ENCODE data around the gene VTCN1.

Gene VTCN1

DNA sequence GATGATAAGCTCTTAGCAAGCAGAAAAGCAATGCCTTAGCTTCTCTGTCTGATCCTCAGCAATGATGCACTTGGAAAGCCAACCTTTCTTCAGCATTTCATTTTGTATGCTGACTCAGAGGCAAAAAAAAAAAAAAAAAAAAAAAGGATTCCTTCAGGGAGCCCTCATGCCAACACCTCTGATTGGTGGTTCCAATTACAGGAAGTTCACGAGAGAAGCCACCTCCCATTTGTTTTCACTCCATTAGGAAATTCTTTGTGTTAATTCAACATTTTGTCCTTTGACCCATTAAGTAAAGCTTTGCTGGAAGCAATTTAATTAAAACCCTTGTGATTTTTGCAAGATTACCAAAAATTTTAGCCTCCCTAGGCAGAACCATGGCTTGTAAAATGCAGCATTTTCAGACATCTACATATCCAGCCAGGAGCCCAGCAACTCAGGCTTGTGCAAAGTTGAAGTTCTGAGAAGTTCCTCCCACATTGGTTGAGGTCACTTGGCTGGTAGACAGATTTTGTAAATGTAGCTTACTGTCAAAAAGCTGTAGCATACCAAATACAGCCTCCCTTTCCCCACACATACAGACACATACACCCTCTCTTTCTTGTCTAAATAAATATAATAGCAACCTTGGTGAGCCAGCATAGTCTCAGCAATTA lies 27.1 kb upstream of the VTCN1 start:
- no peaks in the 10 kb centered on the region for H3K27me3 ChIP-seq (ENCODE audit: control insufficient read depth, low read length)
- no peaks in the 10 kb centered on the region for H3F3A ChIP-seq (ENCODE audit: control insufficient read depth, insufficient read depth)
- H3K4me3 ChIP-seq (ENCODE audit: low read length) = no peak overlapping the region
- H3K9me2 ChIP-seq (replicated peaks; ENCODE audit: control insufficient read depth, low read length) = no peaks in the 10 kb centered on the region
- no peaks in the 10 kb centered on the region for H3K79me2 ChIP-seq (ENCODE audit: control insufficient read depth, low read length)
- H3K4me2 ChIP-seq (ENCODE audit: low read length) = no peak overlapping the region
- no peak overlapping the region for H3K27ac ChIP-seq (ENCODE audit: low read depth, low read length)
- TF ChIP-seq, protein P1, sequence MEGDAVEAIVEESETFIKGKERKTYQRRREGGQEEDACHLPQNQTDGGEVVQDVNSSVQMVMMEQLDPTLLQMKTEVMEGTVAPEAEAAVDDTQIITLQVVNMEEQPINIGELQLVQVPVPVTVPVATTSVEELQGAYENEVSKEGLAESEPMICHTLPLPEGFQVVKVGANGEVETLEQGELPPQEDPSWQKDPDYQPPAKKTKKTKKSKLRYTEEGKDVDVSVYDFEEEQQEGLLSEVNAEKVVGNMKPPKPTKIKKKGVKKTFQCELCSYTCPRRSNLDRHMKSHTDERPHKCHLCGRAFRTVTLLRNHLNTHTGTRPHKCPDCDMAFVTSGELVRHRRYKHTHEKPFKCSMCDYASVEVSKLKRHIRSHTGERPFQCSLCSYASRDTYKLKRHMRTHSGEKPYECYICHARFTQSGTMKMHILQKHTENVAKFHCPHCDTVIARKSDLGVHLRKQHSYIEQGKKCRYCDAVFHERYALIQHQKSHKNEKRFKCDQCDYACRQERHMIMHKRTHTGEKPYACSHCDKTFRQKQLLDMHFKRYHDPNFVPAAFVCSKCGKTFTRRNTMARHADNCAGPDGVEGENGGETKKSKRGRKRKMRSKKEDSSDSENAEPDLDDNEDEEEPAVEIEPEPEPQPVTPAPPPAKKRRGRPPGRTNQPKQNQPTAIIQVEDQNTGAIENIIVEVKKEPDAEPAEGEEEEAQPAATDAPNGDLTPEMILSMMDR (IDR thresholded peaks at IDR 0.05; ENCODE audit: low read depth, low read length, poor library complexity, severe bottlenecking) = no peak
- TF ChIP-seq EZH2phosphoT487 (IDR thresholded peaks at IDR 0.05; ENCODE audit: borderline replicate concordance, low read length) = no peak
- no peaks in the 10 kb centered on the region for H3K36me3 ChIP-seq (ENCODE audit: control insufficient read depth, low read length)
- no peaks in the 10 kb centered on the region for H3K9me3 ChIP-seq (ENCODE audit: control insufficient read depth, insufficient read depth, low read length)
- no peaks in the 10 kb centered on the region for H4K20me1 ChIP-seq (ENCODE audit: control insufficient read depth, insufficient read depth, low read depth, low read length)
- H3K4me1 ChIP-seq (ENCODE audit: control insufficient read depth, low read length) = no peaks in the 10 kb centered on the region

DNA sequence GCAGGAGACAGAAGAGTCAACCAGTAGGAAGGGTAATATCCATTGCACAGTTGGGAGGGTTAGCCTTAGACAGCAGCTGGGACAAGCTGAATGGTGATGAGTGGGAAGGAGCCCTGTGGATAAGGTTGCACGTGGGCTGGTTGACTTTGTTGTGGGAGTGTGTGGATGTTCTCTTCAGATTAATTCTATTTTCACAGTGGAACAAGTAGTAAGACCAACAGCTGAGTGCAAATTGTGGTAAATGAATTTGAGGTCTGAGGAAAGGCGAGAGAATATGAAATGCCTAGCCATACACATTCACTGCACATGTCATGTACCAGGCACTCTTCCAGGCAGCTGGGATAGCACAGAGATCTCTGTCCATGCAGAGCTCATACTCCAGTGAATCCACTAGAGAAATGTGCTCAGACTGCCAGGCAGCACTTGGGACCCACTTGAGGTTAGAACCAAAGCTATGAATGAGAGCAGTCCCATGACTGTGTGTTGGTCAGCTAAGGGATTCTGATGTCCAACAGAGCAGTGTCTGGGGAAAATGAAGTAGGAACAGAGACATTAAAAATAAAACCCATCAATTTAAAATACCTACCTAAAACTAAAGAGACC lies 25.2 kb upstream of the VTCN1 start:
- Histone ChIP-seq H3K9me2 (replicated peaks; ENCODE audit: control insufficient read depth, low read length) (no peaks in the 10 kb centered on the region), H3K4me1 (ENCODE audit: control insufficient read depth, low read length) (no peaks in the 10 kb centered on the region), H3F3A (ENCODE audit: control insufficient read depth, insufficient read depth) (no peaks in the 10 kb centered on the region), H4K20me1 (ENCODE audit: control insufficient read depth, insufficient read depth, low read depth, low read length) (no peaks in the 10 kb centered on the region), H3K79me2 (ENCODE audit: control insufficient read depth, low read length) (no peaks in the 10 kb centered on the region), H3K36me3 (ENCODE audit: control insufficient read depth, low read length) (no peaks in the 10 kb centered on the region), H3K27me3 (ENCODE audit: control insufficient read depth, low read length) (no peaks in the 10 kb centered on the region), H3K4me2 (ENCODE audit: low read length) (no peak overlapping the region), H3K9me3 (ENCODE audit: control insufficient read depth, insufficient read depth, low read length) (no peaks in the 10 kb centered on the region), H3K27ac (ENCODE audit: low read depth, low read length) (no peak overlapping the region), H3K4me3 (ENCODE audit: low read length) (no peak overlapping the region)
- no peak for TF ChIP-seq EZH2phosphoT487 (IDR thresholded peaks at IDR 0.05; ENCODE audit: borderline replicate concordance, low read length)
- TF ChIP-seq, protein P1 (IDR thresholded peaks at IDR 0.05; ENCODE audit: low read depth, low read length, poor library complexity, severe bottlenecking) = no peak

DNA sequence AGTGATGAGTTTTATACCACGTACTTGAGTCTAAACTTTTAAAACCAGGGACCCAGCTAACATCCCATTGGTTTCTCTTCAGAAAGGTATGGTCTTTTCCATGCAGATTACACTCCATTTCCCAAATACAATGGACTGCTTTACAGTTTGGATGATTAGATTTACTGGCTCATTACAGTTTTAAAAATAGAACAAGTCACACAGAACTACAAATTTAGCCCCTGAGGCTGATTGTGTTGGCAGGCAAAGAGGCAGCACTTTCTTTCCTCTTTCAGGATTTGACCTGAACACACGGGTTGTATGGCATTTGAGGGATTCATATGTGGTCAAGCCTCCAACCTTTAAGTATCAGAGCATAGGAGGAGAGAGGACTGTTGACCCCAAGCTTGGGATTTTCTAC lies 21.8 kb upstream of the VTCN1 start:
- Histone ChIP-seq H3K4me2 (ENCODE audit: low read length) (no peak overlapping the region), H3K27me3 (ENCODE audit: control insufficient read depth, low read length) (no peaks in the 10 kb centered on the region), H3K4me3 (ENCODE audit: low read length) (no peak overlapping the region), H3K4me1 (ENCODE audit: control insufficient read depth, low read length) (no peaks in the 10 kb centered on the region), H3F3A (ENCODE audit: control insufficient read depth, insufficient read depth) (no peaks in the 10 kb centered on the region), H3K9me3 (ENCODE audit: control insufficient read depth, insufficient read depth, low read length) (no peaks in the 10 kb centered on the region), H3K36me3 (ENCODE audit: control insufficient read depth, low read length) (no peaks in the 10 kb centered on the region), H3K27ac (ENCODE audit: low read depth, low read length) (no peak overlapping the region), H3K79me2 (ENCODE audit: control insufficient read depth, low read length) (no peaks in the 10 kb centered on the region), H4K20me1 (ENCODE audit: control insufficient read depth, insufficient read depth, low read depth, low read length) (no peaks in the 10 kb centered on the region), H3K9me2 (replicated peaks; ENCODE audit: control insufficient read depth, low read length) (no peaks in the 10 kb centered on the region)
- TF ChIP-seq, protein P1 (IDR thresholded peaks at IDR 0.05; ENCODE audit: low read depth, low read length, poor library complexity, severe bottlenecking) = no peak
- no peak for TF ChIP-seq EZH2phosphoT487 (IDR thresholded peaks at IDR 0.05; ENCODE audit: borderline replicate concordance, low read length)

All from DOHH2 (cell line).